DND-41 (cell line): ENCODE data around the gene MEIS1.

ENCODE experiments used
- ATAC-seq: fragments of 200-7000 bp; cut with Tn5 transposase; 3 replicates; pipeline ENCODE4 v1.9.1; 2021; ENCODE audit warnings: low read depth; ENCODE audit not compliant: insufficient read depth
- DNase-seq: peaks from one replicate; pipeline ENCODE4 v3.0.0-alpha.2; 2020
- H2AFZ ChIP-seq: 2 replicates; pipeline ENCODE4 v1.6.0; 2012; ENCODE audit warnings: low read depth, low read length
- H3K27ac ChIP-seq: 2 replicates; pipeline ENCODE4 v1.5.1; 2012; ENCODE audit warnings: low read length, inconsistent platforms
- H3K27me3 ChIP-seq: fragments of 200-600 bp; sonication (generic); 2 replicates; pipeline ENCODE4 v1.6.0; 2012; ENCODE audit warnings: low read length, mild to moderate bottlenecking, inconsistent platforms; ENCODE audit not compliant: insufficient read depth, poor library complexity
- H3K36me3 ChIP-seq: 2 replicates; pipeline ENCODE4 v1.5.1; 2012; ENCODE audit warnings: low read length, inconsistent platforms; ENCODE audit not compliant: insufficient read depth
- H3K4me1 ChIP-seq: 2 replicates; pipeline ENCODE4 v1.5.1; 2012; ENCODE audit warnings: mild to moderate bottlenecking, low read length; ENCODE audit not compliant: insufficient read depth
- H3K4me2 ChIP-seq: 2 replicates; pipeline ENCODE4 v1.6.0; 2012; ENCODE audit warnings: mild to moderate bottlenecking, moderate library complexity, low read length, inconsistent platforms; ENCODE audit not compliant: insufficient read depth
- H3K4me3 ChIP-seq, 2 experiments: fragments of 200-600 bp in 1 of 2; shearing (Covaris generic) in 1 of 2; 2 replicates each; pipeline ENCODE4 v1.5.1; 2012 to 2016; ENCODE audit warnings: inconsistent platforms in 2 of 2, low read length in 2 of 2, mild to moderate bottlenecking in 2 of 2, low read depth in 1 of 2, moderate library complexity in 1 of 2
- H3K79me2 ChIP-seq: 2 replicates; pipeline ENCODE4 v1.6.0; 2012; ENCODE audit warnings: low read length, inconsistent platforms; ENCODE audit not compliant: insufficient read depth
- H3K9ac ChIP-seq: 2 replicates; pipeline ENCODE4 v1.6.0; 2012; ENCODE audit warnings: low read depth, mild to moderate bottlenecking, inconsistent platforms, low read length, moderate library complexity
- H3K9me3 ChIP-seq: 2 replicates; pipeline ENCODE4 v1.5.1; 2012; ENCODE audit warnings: low read length, moderate library complexity, mild to moderate bottlenecking, inconsistent platforms; ENCODE audit not compliant: insufficient read depth, severe bottlenecking
- H4K20me1 ChIP-seq: 2 replicates; pipeline ENCODE4 v1.6.0; 2012; ENCODE audit warnings: low read length; ENCODE audit not compliant: insufficient read depth
- CTCF ChIP-seq: IDR thresholded peaks from 2 replicates; pipeline ENCODE4 v1.5.1; 2012; ENCODE audit warnings: borderline replicate concordance, low read length, moderate library complexity, mild to moderate bottlenecking; ENCODE audit not compliant: poor library complexity, severe bottlenecking; ENCODE audit errors: extremely low read depth
- EZH2 ChIP-seq: IDR thresholded peaks from 3 replicates; pipeline ENCODE4 v1.6.1; 2012; ENCODE audit warnings: borderline replicate concordance, low read depth, mild to moderate bottlenecking, moderate library complexity, low read length, inconsistent platforms; ENCODE audit not compliant: severe bottlenecking

MEIS1 gene

DNA sequence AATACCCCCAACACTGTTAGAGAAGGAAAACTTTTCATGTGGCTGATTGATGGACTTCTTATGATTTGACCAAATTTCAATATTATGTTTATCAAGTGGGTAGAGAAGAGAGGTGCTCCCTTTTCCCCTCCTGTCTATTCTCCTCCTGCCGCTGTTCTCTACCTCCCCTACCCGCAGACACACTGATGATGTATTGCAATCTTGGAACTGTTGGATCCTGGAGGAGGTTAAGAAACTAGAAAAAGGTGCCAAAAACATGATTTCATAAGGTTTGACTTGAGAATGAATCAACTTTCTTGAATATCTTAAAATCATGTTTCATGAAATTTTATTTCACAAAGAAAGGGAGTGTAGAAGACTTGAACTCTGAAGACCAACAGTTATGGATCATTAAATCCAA lies 125.8 kb downstream of the MEIS1 start:
- no peaks in the 10 kb centered on the region for H4K20me1 ChIP-seq
- H3K36me3 ChIP-seq = no peaks in the 10 kb centered on the region

GRCh38 chr2:66561645-66562303 lies 126.8 kb downstream of the MEIS1 start:
- Histone ChIP-seq H3K27me3 (peaks cover 3% of the 10 kb centered on the region), H2AFZ (no peak overlapping the region)

More for the DNA sequence above, 125.8 kb downstream of the MEIS1 start:
- Histone ChIP-seq H3K9me3 (no peaks in the 10 kb centered on the region), H3K79me2 (no peaks in the 10 kb centered on the region), H3K27me3 (peaks cover 4% of the 10 kb centered on the region), H3K4me2 (no peak overlapping the region), H3K27ac (no peak overlapping the region), H3K4me3 (no peak overlapping the region), H2AFZ (no peak overlapping the region), H3K4me1 (no peaks in the 10 kb centered on the region), H3K9ac (no peak overlapping the region)
- TF ChIP-seq CTCF (no peak), EZH2 (no peak)
- ATAC-seq = no peak
- DNase-seq = no peak

DNA sequence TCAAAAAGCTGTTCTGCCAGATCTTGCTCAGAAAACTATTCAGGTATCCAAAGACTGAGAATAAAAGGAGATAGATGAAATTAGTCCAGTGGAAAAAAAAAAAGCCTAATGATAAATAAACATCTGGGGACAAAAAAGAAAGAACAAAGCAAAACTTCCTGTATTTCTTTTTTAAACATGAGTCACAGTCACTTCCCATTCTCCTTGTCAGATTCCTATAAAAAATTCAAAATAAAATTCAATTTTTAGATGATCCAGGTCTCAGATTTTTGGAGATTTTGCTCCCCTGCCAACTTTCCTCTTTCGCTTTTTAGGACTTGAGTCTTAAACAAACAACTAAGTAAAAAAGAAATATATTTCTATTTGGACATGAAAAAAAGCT lies 127.4 kb downstream of the MEIS1 start:
- H2AFZ ChIP-seq = no peak overlapping the region
- peaks cover 3% of the 10 kb centered on the region for H3K27me3 ChIP-seq
- no peak overlapping the region for H3K27ac ChIP-seq
- no peaks in the 10 kb centered on the region for H3K4me1 ChIP-seq
- H3K9me3 ChIP-seq = no peaks in the 10 kb centered on the region
- TF ChIP-seq EZH2 (no peak), CTCF (no peak)
- no peaks in the 10 kb centered on the region for H3K79me2 ChIP-seq
- H3K4me2 ChIP-seq = no peak overlapping the region
- no peak overlapping the region for H3K9ac ChIP-seq
- H3K36me3 ChIP-seq = no peaks in the 10 kb centered on the region
- DNase-seq (no peak), ATAC-seq (no peak)
- H4K20me1 ChIP-seq = no peaks in the 10 kb centered on the region
- no peak overlapping the region for H3K4me3 ChIP-seq

More at GRCh38 chr2:66561645-66562303, 126.8 kb downstream of the MEIS1 start:
- DNase-seq = no peak
- Histone ChIP-seq H3K4me3 (no peak overlapping the region), H4K20me1 (no peaks in the 10 kb centered on the region), H3K9me3 (no peaks in the 10 kb centered on the region), H3K4me2 (no peak overlapping the region), H3K27ac (no peak overlapping the region), H3K4me1 (no peaks in the 10 kb centered on the region), H3K9ac (no peak overlapping the region), H3K79me2 (no peaks in the 10 kb centered on the region), H3K36me3 (no peaks in the 10 kb centered on the region)
- TF ChIP-seq CTCF (no peak), EZH2 (no peak)
- ATAC-seq = no peak
